GM12891 (cell line): ENCODE measurements around the gene TRMT1.

Experiments
- DNase-seq: peaks from one replicate; pipeline ENCODE4 v3.0.0; 2011; ENCODE audit warnings: low spot score; ENCODE audit not compliant: insufficient read length
- FAIRE-seq: peaks from 2 replicates; lab custom pipeline; 2011; peaks lifted over from hg19 to GRCh38; lab: Jason Lieb, UNC
- PAX5 ChIP-seq: IDR thresholded peaks from 2 replicates; pipeline ENCODE4 v1.6.1; 2011; ENCODE audit warnings: low read length, moderate library complexity, mild to moderate bottlenecking; ENCODE audit not compliant: insufficient read depth, severe bottlenecking
- POLR2A ChIP-seq: IDR thresholded peaks from 2 replicates; pipeline ENCODE4 v1.6.1; 2011; ENCODE audit warnings: low read depth, low read length, control low read depth
- POLR2AphosphoS5 ChIP-seq: IDR thresholded peaks from 2 replicates; pipeline ENCODE4 v1.6.1; 2011; ENCODE audit warnings: low read depth, low read length, control low read depth
- POU2F2 ChIP-seq: IDR thresholded peaks from 2 replicates; pipeline ENCODE4 v1.6.1; 2011; ENCODE audit warnings: low read depth, mild to moderate bottlenecking, control low read depth, low read length, moderate library complexity
- SPI1 ChIP-seq: IDR thresholded peaks from 2 replicates; pipeline ENCODE4 v1.6.1; 2011; ENCODE audit warnings: low read depth, low read length, control low read depth
- TAF1 ChIP-seq: IDR thresholded peaks from 2 replicates; pipeline ENCODE4 v1.6.1; 2011; ENCODE audit warnings: low read depth, low read length, control low read depth

Gene TRMT1

GRCh38 chr19:13097463-13098258 lies 18.9 kb downstream of the TRMT1 start:
- DNase-seq = no peak
- no peak for TF ChIP-seq PAX5
- no peak for TF ChIP-seq SPI1
- no peak for TF ChIP-seq POLR2AphosphoS5
- no peak for TF ChIP-seq TAF1
- no peak for TF ChIP-seq POLR2A
- TF ChIP-seq POU2F2 = no peak
- no peak for FAIRE-seq

GRCh38 chr19:13097033-13097462 lies 19.5 kb downstream of the TRMT1 start:
- no peak for TF ChIP-seq PAX5
- no peak for FAIRE-seq

GRCh38 chr19:13095934-13096927 lies 20.3 kb downstream of the TRMT1 start:
- no peak for DNase-seq
- FAIRE-seq = peak; percentile 65
- TF ChIP-seq SPI1 = no peak

More at GRCh38 chr19:13097033-13097462, 19.5 kb downstream of the TRMT1 start:
- no peak for DNase-seq

- FAIRE-seq (peak; percentile 91), DNase-seq (no peak)
- TF ChIP-seq SPI1 (peak; percentile 69), POLR2A (no peak)
Measured at GRCh38 chr19:13095393-13095784, 21.2 kb downstream of the TRMT1 start.

- no peak for TF ChIP-seq SPI1
- no peak for TF ChIP-seq PAX5
- no peak for TF ChIP-seq TAF1
- no peak for TF ChIP-seq POLR2A
- TF ChIP-seq POLR2AphosphoS5 = no peak
- no peak for TF ChIP-seq POU2F2
- DNase-seq (no peak), FAIRE-seq (no peak)
Measured at GRCh38 chr19:13094771-13095392, 21.7 kb downstream of the TRMT1 start.

GRCh38 chr19:13094106-13094504 lies 22.4 kb downstream of the TRMT1 start:
- DNase-seq (no peak), FAIRE-seq (no peak)
- TF ChIP-seq POLR2AphosphoS5 = no peak
- no peak for TF ChIP-seq PAX5
- no peak for TF ChIP-seq TAF1
- TF ChIP-seq POU2F2 = no peak
- no peak for TF ChIP-seq POLR2A
- no peak for TF ChIP-seq SPI1

- DNase-seq (peak; percentile 93), FAIRE-seq (peak; percentile 99)
- TF ChIP-seq TAF1 (no peak), PAX5 (no peak), POLR2A (no peak), POLR2AphosphoS5 (no peak), SPI1 (no peak), POU2F2 (no peak)
Measured at GRCh38 chr19:13093407-13094105, 23.0 kb downstream of the TRMT1 start.

GRCh38 chr19:13092606-13093235 lies 23.8 kb downstream of the TRMT1 start:
- TF ChIP-seq PAX5 (no peak), POLR2A (no peak), SPI1 (no peak)
- FAIRE-seq = no peak
- DNase-seq = no peak

- FAIRE-seq (no peak), DNase-seq (no peak)
- TF ChIP-seq POLR2AphosphoS5 (no peak), PAX5 (no peak), SPI1 (no peak), POLR2A (no peak), TAF1 (no peak), POU2F2 (no peak)
Measured at GRCh38 chr19:13092158-13092543, 24.4 kb downstream of the TRMT1 start.
